GM21717 (cell line): ENCODE measurements around the gene RPRML.
"Not testable (repeated sequence)": the region's sequence is repeated elsewhere in the genome, so short reads cannot be mapped to it uniquely, and the experiment has no call there.

Experiments
- ATAC-seq: cut with Tn5 transposase; IDR thresholded peaks from one replicate; pipeline ENCODE4 v1.9.1; 2021; ENCODE audit warnings: mild to moderate bottlenecking, moderate library complexity; ENCODE audit not compliant: unreplicated experiment

The RPRML gene

GRCh38 chr17:46979147-46979863 lies at the start of gene RPRML:
RPRML (minus strand) TSS chr17:46979253; CDS start chr17:46979007, 246 bp downstream.
- ATAC-seq, result no peak

- ATAC-seq, result not testable (repeated sequence)
Observed at GRCh38 chr17:47016966-47017365, 37.9 kb upstream of the RPRML start.

GRCh38 chr17:47013341-47013740 lies 34.3 kb upstream of the RPRML start:
- no peak for ATAC-seq

- ATAC-seq, result no peak
Observed at GRCh38 chr17:47012457-47012856, 33.4 kb upstream of the RPRML start.

GRCh38 chr17:47009759-47010594 lies 30.9 kb upstream of the RPRML start:
- ATAC-seq, result no peak

- ATAC-seq, result no peak
Observed at GRCh38 chr17:47004906-47005305, 25.9 kb upstream of the RPRML start.

GRCh38 chr17:47003864-47004263 lies 24.8 kb upstream of the RPRML start:
- ATAC-seq, result not testable (repeated sequence)

- ATAC-seq, result no peak
Observed at GRCh38 chr17:46995841-46996571, 17.0 kb upstream of the RPRML start.

GRCh38 chr17:46994993-46995392 lies 15.9 kb upstream of the RPRML start:
- no peak for ATAC-seq

- no peak for ATAC-seq
Observed at GRCh38 chr17:46991617-46992016, 12.6 kb upstream of the RPRML start.

GRCh38 chr17:46989637-46990431 lies 10.8 kb upstream of the RPRML start:
- ATAC-seq, result no peak

GRCh38 chr17:46987927-46988326 lies 8.9 kb upstream of the RPRML start:
- not testable (repeated sequence) for ATAC-seq

- ATAC-seq, result no peak
Observed at GRCh38 chr17:46986366-46986765, 7.3 kb upstream of the RPRML start.

- ATAC-seq, result no peak
Observed at GRCh38 chr17:46984892-46985291, 5.8 kb upstream of the RPRML start.

- ATAC-seq, result no peak
Observed at GRCh38 chr17:46984341-46984740, 5.3 kb upstream of the RPRML start.

GRCh38 chr17:46983782-46984181 lies 4.7 kb upstream of the RPRML start:
- no peak for ATAC-seq

- ATAC-seq, result no peak
Observed at GRCh38 chr17:46982577-46982976, 3.5 kb upstream of the RPRML start.

- ATAC-seq, result no peak
Observed at GRCh38 chr17:46978489-46979146, 435 bp downstream of the RPRML start.

- no peak for ATAC-seq
Observed at GRCh38 chr17:46977750-46978488, 1.1 kb downstream of the RPRML start.
